ENCODE measurements around the gene PIGN. TPM values are rescaled to one million over a fixed set of nuclear protein-coding genes. Genes with fewer than 3 reads are reported as not detected.

Gene PIGN
- total RNA-seq, 4 donors from 2014 or later = 10.6 to 16.9 (median 12.4) TPM

DNA sequence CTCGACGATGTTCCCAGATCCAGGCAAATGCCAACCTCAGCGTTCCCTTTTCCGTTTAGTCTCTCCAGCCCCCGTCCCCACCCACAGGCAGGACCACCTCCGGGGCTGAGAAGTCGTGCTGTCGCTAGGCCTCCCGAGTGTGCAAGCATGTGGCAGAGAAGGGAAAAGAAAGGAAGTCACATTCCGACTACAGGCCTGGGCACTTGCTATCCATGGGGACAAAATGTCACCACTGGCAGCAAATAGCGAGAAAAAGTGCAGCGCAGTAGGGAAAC is 420 bp downstream of the PIGN start:
- peak overlapping the region; percentile 88 to 98 (median 94) for H3K4me3 ChIP-seq
- DNase-seq (ENCODE audit: extremely low spot score) = no peak
- no peaks in the 10 kb centered on the region for H3K9me3 ChIP-seq
- intact Hi-C loops (cut with DNase I) = loop anchor here (2.0 to 10.0 kb wide), 3 partner anchors 62 to 1238 kb away; partner anchors contain the start of gene VPS4B
- H3K36me3 ChIP-seq = no peaks in the 10 kb centered on the region
- WGBS = 0% methylated on average over 12 of the region's 12 CpGs
- peak overlapping the region; percentile 78 to 89 (median 84) for H3K27ac ChIP-seq (replicated peaks in 1 of 4)
- peaks cover 30 to 58% (median 50%) of the 10 kb centered on the region in 4 donors for H3K4me1 ChIP-seq
- TF ChIP-seq, protein P1, sequence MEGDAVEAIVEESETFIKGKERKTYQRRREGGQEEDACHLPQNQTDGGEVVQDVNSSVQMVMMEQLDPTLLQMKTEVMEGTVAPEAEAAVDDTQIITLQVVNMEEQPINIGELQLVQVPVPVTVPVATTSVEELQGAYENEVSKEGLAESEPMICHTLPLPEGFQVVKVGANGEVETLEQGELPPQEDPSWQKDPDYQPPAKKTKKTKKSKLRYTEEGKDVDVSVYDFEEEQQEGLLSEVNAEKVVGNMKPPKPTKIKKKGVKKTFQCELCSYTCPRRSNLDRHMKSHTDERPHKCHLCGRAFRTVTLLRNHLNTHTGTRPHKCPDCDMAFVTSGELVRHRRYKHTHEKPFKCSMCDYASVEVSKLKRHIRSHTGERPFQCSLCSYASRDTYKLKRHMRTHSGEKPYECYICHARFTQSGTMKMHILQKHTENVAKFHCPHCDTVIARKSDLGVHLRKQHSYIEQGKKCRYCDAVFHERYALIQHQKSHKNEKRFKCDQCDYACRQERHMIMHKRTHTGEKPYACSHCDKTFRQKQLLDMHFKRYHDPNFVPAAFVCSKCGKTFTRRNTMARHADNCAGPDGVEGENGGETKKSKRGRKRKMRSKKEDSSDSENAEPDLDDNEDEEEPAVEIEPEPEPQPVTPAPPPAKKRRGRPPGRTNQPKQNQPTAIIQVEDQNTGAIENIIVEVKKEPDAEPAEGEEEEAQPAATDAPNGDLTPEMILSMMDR (IDR thresholded peaks at IDR 0.05) = no peak
- TF ChIP-seq POLR2AphosphoS5 (IDR thresholded peaks at IDR 0.05) (no peak), POLR2A (IDR thresholded peaks at IDR 0.05; ENCODE audit: low read depth) (no peak), EP300 (IDR thresholded peaks at IDR 0.05) (no peak)
- no peaks in the 10 kb centered on the region for H3K27me3 ChIP-seq

DNA sequence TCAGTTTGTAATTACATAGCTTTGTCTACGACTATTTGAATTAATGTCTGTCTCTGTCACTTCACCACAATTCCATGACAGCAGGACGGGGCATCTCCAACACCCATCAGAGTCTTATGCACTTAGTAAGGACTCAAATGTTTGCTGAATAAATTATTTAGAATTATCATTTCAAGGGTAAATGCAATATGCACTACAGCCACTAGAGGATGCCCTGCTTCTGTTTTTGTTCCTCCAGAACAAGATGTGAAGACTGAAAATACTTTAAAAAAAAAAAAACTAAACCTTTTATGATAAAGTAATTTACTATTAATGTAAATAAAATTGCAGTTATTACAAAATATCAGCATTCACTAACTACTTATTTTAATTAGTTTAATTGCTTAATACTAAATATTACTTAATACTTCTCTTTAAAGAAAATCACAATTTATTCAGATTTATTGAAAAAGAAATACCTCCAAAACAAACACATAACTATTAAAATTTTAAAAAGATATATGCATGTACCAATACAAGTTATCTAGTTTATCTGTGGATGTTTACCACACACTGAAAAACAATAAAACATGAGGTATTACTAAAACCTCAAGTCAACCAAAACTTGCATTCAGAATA is 3.2 kb downstream of the PIGN start:
- Histone ChIP-seq H3K9me3 (no peaks in the 10 kb centered on the region), H3K27me3 (no peaks in the 10 kb centered on the region), H3K4me3 (no peak overlapping the region), H3K4me1 (peaks cover 14 to 32% (median 24%) of the 10 kb centered on the region in 4 donors), H3K36me3 (no peaks in the 10 kb centered on the region), H3K27ac (replicated peaks in 1 of 4) (no peak overlapping the region)
- TF ChIP-seq POLR2AphosphoS5 (IDR thresholded peaks at IDR 0.05) (no peak), EP300 (IDR thresholded peaks at IDR 0.05) (no peak), POLR2A (IDR thresholded peaks at IDR 0.05; ENCODE audit: low read depth) (no peak)
- TF ChIP-seq, protein P1 (IDR thresholded peaks at IDR 0.05) = peak; percentile 88 to 98 (median 95)
- intact Hi-C loops (cut with DNase I) = loop anchor here (10.0 kb wide), 2 partner anchors 401 to 1241 kb away; partner anchors contain the start of gene VPS4B
- no peak for DNase-seq (ENCODE audit: extremely low spot score)
- WGBS = 4% methylated on average over 2 of the region's 2 CpGs

DNA sequence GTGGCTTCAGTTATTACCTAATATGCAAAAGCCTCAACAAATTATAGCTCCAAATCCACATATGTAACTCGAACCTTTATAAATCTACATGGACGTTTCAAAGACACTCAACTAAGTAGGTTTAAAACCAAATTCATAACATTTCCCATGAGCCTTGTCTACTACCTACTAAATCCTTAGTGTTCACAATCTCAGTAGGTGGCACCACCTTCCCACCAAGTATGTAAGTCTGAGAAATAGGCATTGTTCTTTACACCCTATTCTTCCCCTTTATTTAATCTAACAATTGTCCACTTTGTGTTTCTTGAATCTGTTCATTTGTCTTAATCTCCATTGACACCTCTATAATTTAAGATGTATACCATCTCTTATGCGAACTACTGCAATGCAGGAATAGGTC is 4.6 kb downstream of the PIGN start:
- Histone ChIP-seq H3K27me3 (no peaks in the 10 kb centered on the region), H3K4me3 (no peak overlapping the region), H3K27ac (replicated peaks in 1 of 4) (no peak overlapping the region), H3K4me1 (peaks cover 8 to 22% (median 15%) of the 10 kb centered on the region in 4 donors), H3K36me3 (no peaks in the 10 kb centered on the region), H3K9me3 (no peaks in the 10 kb centered on the region)
- WGBS = 74% methylated on average over 3 of the region's 3 CpGs
- intact Hi-C loops (cut with DNase I) = loop anchor here (10.0 kb wide), 2 partner anchors 403 to 1243 kb away; partner anchors contain the start of gene VPS4B
- DNase-seq (ENCODE audit: extremely low spot score) = no peak
- TF ChIP-seq, protein P1 (IDR thresholded peaks at IDR 0.05) = no peak
- TF ChIP-seq EP300 (IDR thresholded peaks at IDR 0.05) (no peak), POLR2AphosphoS5 (IDR thresholded peaks at IDR 0.05) (no peak), POLR2A (IDR thresholded peaks at IDR 0.05; ENCODE audit: low read depth) (no peak)

DNA sequence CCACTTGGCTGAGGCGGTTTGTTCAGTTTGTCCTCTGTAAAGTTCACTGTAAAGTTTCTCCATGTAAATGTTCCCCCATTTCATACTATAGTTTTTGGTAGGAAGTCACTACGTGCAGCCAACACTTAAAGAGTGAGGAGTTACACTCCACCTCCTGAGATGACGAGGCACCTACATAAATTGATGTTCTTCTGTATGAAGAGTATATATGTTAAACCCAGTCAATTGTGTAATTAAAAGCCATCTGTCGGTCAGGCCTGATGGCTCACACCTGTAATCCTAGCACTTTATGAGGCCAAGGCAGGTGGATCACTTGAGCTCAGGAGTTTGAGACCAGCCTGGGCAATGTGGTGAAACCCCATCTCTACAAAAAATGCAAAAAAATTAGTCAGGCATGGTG is 7.6 kb downstream of the PIGN start:
- intact Hi-C loops (cut with DNase I) = no loop called here
- no peaks in the 10 kb centered on the region for H3K36me3 ChIP-seq
- H3K4me1 ChIP-seq = peaks cover 0 to 6% (median 0%) of the 10 kb centered on the region in 4 donors
- no peak overlapping the region for H3K4me3 ChIP-seq
- no peak for DNase-seq (ENCODE audit: extremely low spot score)
- H3K27me3 ChIP-seq = no peaks in the 10 kb centered on the region
- no peaks in the 10 kb centered on the region for H3K9me3 ChIP-seq
- 96% methylated on average over 4 of the region's 4 CpGs for WGBS
- TF ChIP-seq POLR2AphosphoS5 (IDR thresholded peaks at IDR 0.05) = no peak
- no peak overlapping the region for H3K27ac ChIP-seq (replicated peaks in 1 of 4)

DNA sequence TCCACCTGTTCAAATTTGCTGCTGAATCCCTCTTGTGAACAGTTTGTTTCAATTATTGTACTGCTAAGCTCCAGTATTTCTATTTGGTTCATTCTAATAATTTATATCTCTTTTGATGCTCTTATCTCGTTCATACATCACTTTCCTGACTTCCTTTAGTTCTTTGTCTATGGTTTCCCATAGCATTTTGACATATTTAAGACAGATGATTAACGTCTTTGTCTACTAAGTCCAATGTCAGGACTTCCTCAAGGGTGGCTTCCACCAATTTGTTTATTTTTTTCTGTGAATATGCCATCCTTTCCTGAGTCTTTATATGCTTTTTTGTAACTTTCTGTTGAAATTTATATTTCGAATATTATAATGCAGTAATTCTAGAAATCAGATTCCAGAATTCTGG is 9.6 kb downstream of the PIGN start:
- Histone ChIP-seq H3K36me3 (no peaks in the 10 kb centered on the region), H3K4me3 (no peak overlapping the region), H3K4me1 (no peaks in the 10 kb centered on the region), H3K27ac (replicated peaks in 1 of 4) (no peak overlapping the region), H3K9me3 (no peaks in the 10 kb centered on the region), H3K27me3 (no peaks in the 10 kb centered on the region)
- TF ChIP-seq POLR2A (IDR thresholded peaks at IDR 0.05; ENCODE audit: low read depth) (no peak), POLR2AphosphoS5 (IDR thresholded peaks at IDR 0.05) (no peak), EP300 (IDR thresholded peaks at IDR 0.05) (no peak)
- TF ChIP-seq, protein P1 (IDR thresholded peaks at IDR 0.05) = no peak
- intact Hi-C loops (cut with DNase I) = no loop called here
- 80% methylated on average over 3 of the region's 3 CpGs for WGBS
- no peak for DNase-seq (ENCODE audit: extremely low spot score)

Data from esophagus muscularis mucosa (tissue), 4 donors.